Sigmoid colon (tissue), 7 donors: ENCODE data around the gene SLC44A5. TPM values are rescaled to one million over a fixed set of nuclear protein-coding genes. Genes with fewer than 3 reads are reported as not detected.

Source experiments
- DNase-seq: peaks from one replicate; pipeline ENCODE4 v3.0.0-alpha.2; 2019
- H3K27ac ChIP-seq, 4 donors: fragments of 200-600 bp; sonication (generic); one replicate each; pipeline ENCODE4 v1.5.1; 2016 to 2019; ENCODE audit warnings: mild to moderate bottlenecking in 1 of 4
- H3K27me3 ChIP-seq, 3 donors: fragments of 200-600 bp; sonication (generic); one replicate each; pipeline ENCODE4 v1.5.1; 2019; ENCODE audit warnings: mild to moderate bottlenecking in 1 of 3
- H3K36me3 ChIP-seq, 4 donors: fragments of 200-600 bp; sonication (generic); one replicate each; pipeline ENCODE4 v1.5.1; 2016 to 2019
- H3K4me1 ChIP-seq, 4 donors: fragments of 200-600 bp; sonication (generic); one replicate each; pipeline ENCODE4 v1.5.1; 2017 to 2019
- H3K4me3 ChIP-seq, 4 donors: fragments of 200-600 bp; sonication (generic); one replicate each; pipeline ENCODE4 v1.5.1; 2017 to 2019; ENCODE audit warnings: mild to moderate bottlenecking in 2 of 4, moderate library complexity in 1 of 4
- H3K9me3 ChIP-seq, 4 donors: fragments of 200-600 bp in 3 of 4; sonication (generic) in 3 of 4; one replicate each; pipeline versions ENCODE4 v1.5.1 to v1.6.1; 2013 to 2019
- CTCF ChIP-seq, 4 experiments: fragments of 450-650 bp in 3 of 4; fragments of 200-600 bp in 1 of 4; IDR thresholded peaks; one replicate each; pipeline ENCODE4 v1.5.1; 2016 to 2019; ENCODE audit warnings: antibody characterized with exemption in 4 of 4, mild to moderate bottlenecking in 3 of 4, moderate library complexity in 2 of 4
- EP300 ChIP-seq, 4 donors: sonication (generic); formaldehyde crosslinking; IDR thresholded peaks; one replicate each; pipeline ENCODE4 v1.6.1; 2017; ENCODE audit warnings: antibody characterized with exemption in 4 of 4
- POLR2A ChIP-seq, 2 donors: fragments of 450-650 bp; IDR thresholded peaks; one replicate each; pipeline ENCODE4 v1.6.1; 2016; ENCODE audit warnings: antibody characterized with exemption in 2 of 2, mild to moderate bottlenecking in 2 of 2, moderate library complexity in 2 of 2
- POLR2AphosphoS5 ChIP-seq, 4 donors: sonication (generic); formaldehyde crosslinking; IDR thresholded peaks; one replicate each; pipeline ENCODE4 v1.6.1; 2017; ENCODE audit warnings: antibody characterized with exemption in 4 of 4
- WGBS, 2 donors: extraction: QIAGEN DNeasy Blood & Tissue Kit; methylation state at CpG; one replicate each; pipeline ENCODE4 v1.1.7; 2013; 5-methylcytosine and 5-hydroxymethylcytosine counted together
- intact Hi-C: fragments of 100-400 bp; cut with DNase I; formaldehyde crosslinking; loops from one replicate; pipeline ENCODE4 v1.15.1; 2023
- polyA plus RNA-seq, 3 donors: library from polyadenylated mRNA; stranded (reverse); fragments of 200-250 nt; gene quantifications; one replicate each; pipeline ENCODE4 v1.2.3, GENCODE V29; 2013
- total RNA-seq, 4 donors: library from RNA; depleted of rRNA; stranded (reverse); fragments of >200 nt; gene quantifications; one replicate each; pipeline ENCODE4 v1.1.0, GENCODE V29; 2016
- donor health status: healthy with polysubstance abuse.
- donor health status: Bipolar disorder and iron deficiency.
- donor health status: healthy.

Gene SLC44A5
- total and polyA plus RNA-seq, 7 donors, result 0.36 to 1.4 (median 0.67) TPM; not detected in 1

DNA sequence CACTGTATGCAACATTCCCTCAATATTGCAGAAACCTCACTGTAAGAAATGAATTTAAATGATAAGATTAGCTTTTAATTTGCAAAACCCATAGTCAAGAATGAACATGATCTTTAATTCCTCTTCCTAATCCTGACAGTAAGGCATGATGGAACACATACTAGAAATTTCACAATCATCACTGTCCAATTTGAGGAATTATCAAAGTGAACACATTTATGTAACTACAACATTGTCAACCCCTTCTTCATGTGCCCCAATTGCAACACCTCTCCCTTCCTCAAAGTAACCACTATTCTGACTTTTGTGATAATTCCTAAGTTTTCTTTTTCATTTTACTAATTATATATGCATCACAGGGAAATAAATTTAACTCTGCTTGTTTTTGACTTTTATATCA is 373.6 kb downstream of the SLC44A5 start:
- Histone ChIP-seq H3K9me3 (no peaks in the 10 kb centered on the region), H3K36me3 (no peaks in the 10 kb centered on the region), H3K4me1 (no peaks in the 10 kb centered on the region), H3K4me3 (no peak overlapping the region), H3K27ac (no peak overlapping the region), H3K27me3 (no peaks in the 10 kb centered on the region)
- DNase-seq, result no peak
- intact Hi-C loops, result no loop called here
- TF ChIP-seq POLR2A (IDR thresholded peaks at IDR 0.05) (no peak), POLR2AphosphoS5 (IDR thresholded peaks at IDR 0.05) (no peak)

- H3K4me3 ChIP-seq, result no peak overlapping the region
- no peaks in the 10 kb centered on the region for H3K36me3 ChIP-seq
- H3K27me3 ChIP-seq, result no peaks in the 10 kb centered on the region
- no peak for DNase-seq
- TF ChIP-seq CTCF (IDR thresholded peaks at IDR 0.05) (no peak), POLR2AphosphoS5 (IDR thresholded peaks at IDR 0.05) (no peak), EP300 (IDR thresholded peaks at IDR 0.05) (no peak), POLR2A (IDR thresholded peaks at IDR 0.05) (no peak)
- no peaks in the 10 kb centered on the region for H3K4me1 ChIP-seq
- intact Hi-C loops, result no loop called here
- no peaks in the 10 kb centered on the region for H3K9me3 ChIP-seq
- H3K27ac ChIP-seq, result no peak overlapping the region
- WGBS, 2 donors, result 57 to 79% methylated on average over 3 of the region's 3 CpGs
Measured at GRCh38 chr1:75234562-75234961, 376.4 kb downstream of the SLC44A5 start.

DNA sequence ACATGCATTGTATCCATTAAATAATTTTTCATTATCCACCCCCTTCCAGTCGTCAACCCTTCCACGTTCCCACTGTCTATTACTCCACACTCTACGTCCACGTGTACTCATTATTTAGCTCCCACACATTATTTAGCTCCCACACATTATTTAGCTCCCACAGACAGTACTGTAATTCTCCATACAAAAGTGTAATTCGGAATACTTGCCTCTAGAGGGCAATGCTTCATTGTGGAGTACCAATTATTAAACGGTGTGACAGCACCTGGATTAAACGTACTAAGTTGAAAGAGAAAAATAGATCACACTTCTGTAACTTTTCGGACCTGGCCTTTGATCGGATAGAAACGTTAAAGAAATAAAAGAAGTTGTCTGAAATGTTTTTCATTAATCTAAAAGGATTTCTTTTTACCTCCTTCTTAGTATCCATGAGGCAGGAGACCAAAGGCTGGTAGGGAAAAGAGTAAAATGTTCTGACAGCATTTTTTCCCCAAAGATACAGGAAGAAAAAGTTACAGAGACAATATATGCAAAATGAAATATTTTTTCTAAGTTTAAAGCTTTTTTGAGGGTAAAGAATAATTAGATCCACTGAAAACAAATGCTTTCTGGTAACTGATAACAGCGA is 377.5 kb downstream of the SLC44A5 start:
- Histone ChIP-seq H3K27me3 (no peaks in the 10 kb centered on the region), H3K4me3 (no peak overlapping the region), H3K9me3 (no peaks in the 10 kb centered on the region), H3K4me1 (no peaks in the 10 kb centered on the region), H3K27ac (no peak overlapping the region), H3K36me3 (no peaks in the 10 kb centered on the region)
- intact Hi-C loops, result no loop called here
- TF ChIP-seq EP300 (IDR thresholded peaks at IDR 0.05), result no peak
- no peak for TF ChIP-seq POLR2AphosphoS5 (IDR thresholded peaks at IDR 0.05)
- no peak for TF ChIP-seq POLR2A (IDR thresholded peaks at IDR 0.05)
- peak in 1 of 4 experiments; percentile 55 for TF ChIP-seq CTCF (IDR thresholded peaks at IDR 0.05)
- DNase-seq, result no peak
- 12 to 15% methylated on average over 11 of the region's 11 CpGs for WGBS, 2 donors

DNA sequence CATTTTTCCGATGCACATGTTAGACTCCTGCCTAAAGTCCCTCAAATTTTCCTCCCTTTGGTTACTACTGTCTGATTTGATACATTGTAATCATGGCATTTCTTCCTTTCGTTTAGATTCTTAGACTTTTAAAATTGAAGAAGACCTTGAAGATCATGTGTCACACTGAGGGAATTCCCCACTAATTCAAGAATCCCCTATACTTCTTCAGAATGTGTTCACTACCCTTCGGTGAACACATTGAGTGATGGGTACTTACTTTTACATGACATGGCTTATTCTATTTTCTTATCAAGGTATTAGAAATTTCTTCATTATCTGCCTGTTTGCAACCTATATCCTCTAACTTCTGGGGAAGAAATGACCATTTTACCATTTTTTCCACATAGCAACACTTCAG is 390.8 kb downstream of the SLC44A5 start:
- no peak overlapping the region for H3K27ac ChIP-seq
- WGBS, 2 donors, result 58 to 86% methylated on average over 3 of the region's 3 CpGs
- H3K4me3 ChIP-seq, result no peak overlapping the region
- DNase-seq, result no peak
- no peaks in the 10 kb centered on the region for H3K36me3 ChIP-seq
- H3K9me3 ChIP-seq, result no peaks in the 10 kb centered on the region
- H3K27me3 ChIP-seq, result no peaks in the 10 kb centered on the region
- no peaks in the 10 kb centered on the region for H3K4me1 ChIP-seq
- intact Hi-C loops, result no loop called here
- no peak for TF ChIP-seq POLR2A (IDR thresholded peaks at IDR 0.05)
- no peak for TF ChIP-seq POLR2AphosphoS5 (IDR thresholded peaks at IDR 0.05)
- no peak for TF ChIP-seq EP300 (IDR thresholded peaks at IDR 0.05)
- no peak for TF ChIP-seq CTCF (IDR thresholded peaks at IDR 0.05)

DNA sequence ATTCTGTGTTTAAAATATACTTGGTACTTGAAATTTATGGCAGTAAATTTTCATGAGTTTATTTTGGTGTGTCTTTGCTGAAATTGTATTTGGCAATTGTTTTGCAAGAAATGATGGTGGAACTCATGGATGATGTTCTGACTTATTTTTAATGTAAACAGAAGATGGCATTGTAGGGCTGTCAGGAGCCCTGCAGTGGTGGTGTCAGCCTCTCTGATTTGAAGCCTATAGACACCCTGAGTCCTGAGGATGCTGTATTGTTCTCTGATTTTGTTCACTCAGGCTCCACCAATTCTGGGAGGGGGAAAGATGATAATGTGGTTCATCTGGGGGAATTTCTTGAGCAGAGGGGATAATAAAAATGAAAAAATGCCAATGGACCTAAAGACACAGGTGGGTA is 396.9 kb downstream of the SLC44A5 start:
- H3K36me3 ChIP-seq, result no peaks in the 10 kb centered on the region
- no peak for TF ChIP-seq POLR2AphosphoS5 (IDR thresholded peaks at IDR 0.05)
- no peak for TF ChIP-seq POLR2A (IDR thresholded peaks at IDR 0.05)
- TF ChIP-seq EP300 (IDR thresholded peaks at IDR 0.05), result no peak
- TF ChIP-seq CTCF (IDR thresholded peaks at IDR 0.05), result no peak
- DNase-seq, result no peak
- no peaks in the 10 kb centered on the region for H3K9me3 ChIP-seq
- no peaks in the 10 kb centered on the region for H3K27me3 ChIP-seq
- H3K4me1 ChIP-seq, result no peaks in the 10 kb centered on the region
- intact Hi-C loops, result no loop called here
- no peak overlapping the region for H3K27ac ChIP-seq
- H3K4me3 ChIP-seq, result no peak overlapping the region
